Cardiac fibroblast (primary cell): ENCODE data around the gene OSBPL8.
"Not testable (repeated sequence)": the region's sequence is repeated elsewhere in the genome, so short reads cannot be mapped to it uniquely, and the experiment has no call there.

Experiments used
- DNase-seq, 2 donors: peaks; one replicate each; pipeline versions ENCODE4 v3.0.0 to v3.0.0-alpha.2; 2010; ENCODE audit warnings: low read depth in 2 of 2
- H3K4me3 ChIP-seq, 2 donors: replicated peaks in 1 of 2; 1 replicate in 1 of 2; 2 replicates in 1 of 2; pipeline ENCODE4 v1.5.1; 2011; ENCODE audit warnings: low read depth in 2 of 2, low read length in 2 of 2, mild to moderate bottlenecking in 2 of 2, moderate library complexity in 1 of 2
- TF ChIP-seq, protein P1 (sequence below): IDR thresholded peaks from one replicate; pipeline ENCODE4 v1.5.1; 2011; ENCODE audit warnings: low read depth, mild to moderate bottlenecking, low read length, inconsistent platforms

The OSBPL8 gene

DNA sequence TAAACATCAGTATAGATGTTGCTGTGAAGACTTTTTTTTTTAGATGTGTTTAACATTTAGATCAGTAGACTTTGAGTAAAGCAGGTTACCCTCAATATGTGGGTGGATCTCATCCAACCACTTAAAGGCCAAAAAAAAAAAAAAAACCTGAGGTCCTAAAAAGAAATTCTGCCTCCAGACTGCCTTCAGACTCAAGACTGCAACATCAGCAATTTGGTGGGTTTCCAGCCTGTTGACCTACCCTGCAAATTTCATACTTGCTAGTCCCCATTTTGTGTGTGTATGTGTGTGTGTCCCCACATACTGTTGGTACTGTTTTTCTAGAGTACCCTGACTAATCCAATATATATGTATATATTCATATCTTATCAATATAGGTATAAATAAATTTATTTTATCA is 55.6 kb downstream of the OSBPL8 start:
- H3K4me3 ChIP-seq: no peak overlapping the region
- DNase-seq: no peak
- TF ChIP-seq, protein P1, sequence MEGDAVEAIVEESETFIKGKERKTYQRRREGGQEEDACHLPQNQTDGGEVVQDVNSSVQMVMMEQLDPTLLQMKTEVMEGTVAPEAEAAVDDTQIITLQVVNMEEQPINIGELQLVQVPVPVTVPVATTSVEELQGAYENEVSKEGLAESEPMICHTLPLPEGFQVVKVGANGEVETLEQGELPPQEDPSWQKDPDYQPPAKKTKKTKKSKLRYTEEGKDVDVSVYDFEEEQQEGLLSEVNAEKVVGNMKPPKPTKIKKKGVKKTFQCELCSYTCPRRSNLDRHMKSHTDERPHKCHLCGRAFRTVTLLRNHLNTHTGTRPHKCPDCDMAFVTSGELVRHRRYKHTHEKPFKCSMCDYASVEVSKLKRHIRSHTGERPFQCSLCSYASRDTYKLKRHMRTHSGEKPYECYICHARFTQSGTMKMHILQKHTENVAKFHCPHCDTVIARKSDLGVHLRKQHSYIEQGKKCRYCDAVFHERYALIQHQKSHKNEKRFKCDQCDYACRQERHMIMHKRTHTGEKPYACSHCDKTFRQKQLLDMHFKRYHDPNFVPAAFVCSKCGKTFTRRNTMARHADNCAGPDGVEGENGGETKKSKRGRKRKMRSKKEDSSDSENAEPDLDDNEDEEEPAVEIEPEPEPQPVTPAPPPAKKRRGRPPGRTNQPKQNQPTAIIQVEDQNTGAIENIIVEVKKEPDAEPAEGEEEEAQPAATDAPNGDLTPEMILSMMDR: no peak

DNA sequence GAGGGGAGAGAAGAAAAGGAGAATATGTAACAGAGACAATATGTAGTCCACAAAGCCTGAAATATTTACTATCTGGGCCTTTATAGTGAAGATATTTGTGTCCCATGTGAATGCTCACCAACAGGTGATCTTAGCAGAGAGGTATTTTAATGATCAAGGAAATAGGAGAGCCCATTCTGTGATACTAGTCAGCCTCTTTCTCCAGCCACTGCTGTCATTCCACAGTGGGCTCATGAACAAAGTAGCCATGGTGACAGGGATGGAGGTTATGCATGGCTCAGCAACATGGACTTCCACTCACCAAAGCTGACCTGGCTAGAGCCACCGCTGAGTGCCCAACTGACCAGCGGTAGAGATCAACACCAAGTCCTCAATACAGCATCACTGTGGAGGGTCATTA is 58.2 kb downstream of the OSBPL8 start:
- TF ChIP-seq, protein P1: no peak

DNA sequence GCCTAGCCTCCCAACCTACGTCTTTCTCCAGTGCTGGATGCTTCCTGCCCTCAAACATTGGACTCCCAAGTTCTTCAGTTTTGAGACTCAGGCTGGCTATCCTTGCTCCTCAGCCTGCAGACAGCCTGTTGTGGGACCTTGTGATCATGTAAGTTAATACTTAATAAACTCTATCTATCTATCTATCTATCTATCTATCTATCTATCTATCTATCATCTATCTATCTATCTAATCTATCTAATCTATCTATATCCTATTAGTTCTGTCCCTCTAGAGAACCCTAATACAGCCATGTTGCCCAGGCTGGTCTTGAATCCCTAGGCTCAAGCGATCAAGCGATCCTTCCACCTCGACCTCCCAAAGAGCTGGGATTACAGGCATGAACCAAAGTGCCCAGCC is 60.4 kb downstream of the OSBPL8 start:
- DNase-seq, H3K4me3 ChIP-seq: not testable (repeated sequence)

More for the DNA sequence above, 58.2 kb downstream of the OSBPL8 start:
- H3K4me3 ChIP-seq: no peak overlapping the region
- DNase-seq: no peak

DNA sequence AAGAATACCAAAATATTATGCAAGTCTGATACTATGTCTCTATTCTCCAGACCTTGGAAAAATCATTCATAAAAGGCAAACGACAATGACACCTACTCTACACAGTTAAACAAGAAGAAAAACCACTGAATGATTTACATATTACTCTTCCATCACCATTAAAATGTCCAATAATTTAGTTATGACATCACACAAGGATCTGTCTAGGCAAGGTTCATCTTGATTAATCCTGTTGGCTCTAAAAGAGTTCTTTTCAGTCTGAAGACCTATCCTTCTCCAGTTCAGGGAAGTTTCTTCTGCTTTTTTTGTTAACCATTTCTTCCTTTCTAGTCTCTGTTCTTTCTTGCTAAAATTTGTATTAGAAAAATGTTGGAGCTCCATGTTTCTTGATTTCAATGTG is 64.0 kb downstream of the OSBPL8 start:
- no peak overlapping the region for H3K4me3 ChIP-seq
- DNase-seq: no peak
- TF ChIP-seq, protein P1: no peak

DNA sequence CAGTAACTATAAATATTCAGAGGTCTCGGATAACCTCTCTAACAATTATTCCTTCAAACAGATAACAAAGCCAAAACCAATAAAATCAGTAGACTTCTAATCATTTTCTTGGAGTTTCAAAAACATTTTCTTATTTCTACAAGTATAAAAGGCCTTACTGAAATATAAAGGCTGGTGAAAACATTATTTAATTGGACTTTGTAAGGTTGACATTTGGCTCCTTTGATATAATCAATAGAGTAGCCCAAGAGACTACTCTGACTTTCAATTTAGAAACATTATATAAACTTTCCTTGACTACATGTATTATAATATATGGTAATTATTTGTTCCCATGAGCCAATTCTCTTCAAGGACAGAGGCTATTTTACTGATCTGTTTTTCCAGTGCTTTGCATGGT is 68.3 kb downstream of the OSBPL8 start:
- no peak for DNase-seq
- TF ChIP-seq, protein P1: no peak
- H3K4me3 ChIP-seq: no peak overlapping the region

DNA sequence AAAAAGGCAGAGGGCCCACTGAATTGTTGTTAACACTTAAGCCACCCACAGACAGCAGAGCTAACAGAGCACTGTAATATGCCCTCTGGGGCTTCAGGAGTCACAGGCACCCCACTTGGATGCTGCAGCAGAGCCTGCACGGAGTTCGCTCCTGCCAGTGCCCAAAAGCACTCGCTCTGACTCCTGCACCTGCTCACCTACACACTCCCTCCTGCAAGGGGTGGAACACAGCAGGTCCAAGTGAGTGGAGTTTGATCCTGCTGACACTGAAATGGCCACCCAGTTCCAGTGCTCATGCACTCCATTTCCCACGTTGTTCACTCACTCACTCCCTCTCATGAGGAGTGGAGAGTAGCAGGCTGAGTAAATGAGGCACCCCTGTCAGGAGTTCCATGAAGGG is 68.8 kb downstream of the OSBPL8 start:
- DNase-seq: no peak
- H3K4me3 ChIP-seq: no peak overlapping the region
- TF ChIP-seq, protein P1: no peak

DNA sequence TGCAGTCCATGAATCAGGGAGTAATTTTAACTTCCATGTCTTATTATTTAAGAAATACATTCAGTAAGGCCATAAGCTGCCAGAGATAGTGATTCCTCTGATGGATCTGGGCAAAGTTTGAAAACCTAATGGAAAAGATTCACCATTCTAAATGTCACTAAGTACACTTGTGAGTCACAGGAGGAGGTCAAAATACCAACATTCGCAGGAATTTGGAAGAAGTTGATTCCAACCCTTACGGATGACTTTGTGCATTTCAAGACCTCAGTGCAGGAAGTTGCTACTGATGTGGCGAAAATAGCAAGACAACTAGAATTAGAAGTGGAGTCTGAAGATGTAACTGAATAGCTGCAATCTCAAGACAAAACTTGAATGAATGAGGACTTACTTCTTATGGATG is 69.8 kb downstream of the OSBPL8 start:
- no peak overlapping the region for H3K4me3 ChIP-seq
- TF ChIP-seq, protein P1: no peak
- DNase-seq: peak; percentile 13 to 63
